ENCODE data around the gene ATP9A.

ATP9A gene

DNA sequence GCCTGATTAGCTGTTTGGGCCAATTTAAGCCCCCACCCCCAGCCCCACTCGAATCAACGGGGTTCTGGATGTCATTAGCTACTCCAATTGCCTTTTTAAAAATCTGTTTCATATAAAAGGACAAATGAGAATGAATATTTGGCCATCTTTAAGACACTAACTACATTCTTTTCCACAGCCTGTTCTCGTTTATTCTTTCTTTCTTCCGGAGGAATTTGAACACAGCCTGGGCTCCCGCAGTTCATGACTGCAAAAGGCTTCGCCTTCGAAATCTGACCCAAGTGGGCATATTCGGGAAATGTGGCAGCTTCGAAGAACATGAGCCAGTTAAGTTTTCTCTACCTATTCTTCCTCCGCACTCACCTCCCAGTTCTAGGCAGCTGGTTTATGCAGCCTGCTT, 176.3 kb downstream of the ATP9A start:
- Histone ChIP-seq H2BK5ac (ENCODE audit: low read depth, low read length, poor library complexity) (no peak overlapping the region), H3K79me2 (ENCODE audit: control insufficient read depth, insufficient read depth, low read length, poor library complexity) (no peaks in the 10 kb centered on the region), H3K36me3 (ENCODE audit: control insufficient read depth in 1 of 2, insufficient read depth in 2 of 2, low read length in 2 of 2) (no peaks in the 10 kb centered on the region), H4K91ac (ENCODE audit: low read depth, low read length) (no peak overlapping the region), H4K12ac (ENCODE audit: low read depth, low read length) (no peak overlapping the region), H3K79me1 (ENCODE audit: low read length) (peaks cover 4% of the 10 kb centered on the region), H3K4me3 (ENCODE audit: low read depth, low read length) (no peak overlapping the region), H3K9me3 (ENCODE audit: insufficient read depth, low read depth, low read length) (no peaks in the 10 kb centered on the region), H4K8ac (ENCODE audit: low read depth, low read length) (no peak overlapping the region), H3K27ac (ENCODE audit: low read depth, low read length) (no peak overlapping the region), H2AK5ac (ENCODE audit: low read length) (no peak overlapping the region), H3K4me1 (ENCODE audit: control insufficient read depth in 1 of 2, insufficient read depth in 2 of 2, low read length in 2 of 2) (peaks cover 0 to 4% of the 10 kb centered on the region in 2 experiments), H3K18ac (ENCODE audit: low read length) (no peak overlapping the region), H2AFZ (ENCODE audit: insufficient read depth, low read length, poor library complexity) (no peak overlapping the region), H2BK120ac (ENCODE audit: insufficient read depth, low read length, poor library complexity) (no peak overlapping the region), H3K4ac (ENCODE audit: low read depth, low read length) (no peak overlapping the region), H3K27me3 (ENCODE audit: insufficient read depth, low read length) (no peaks in the 10 kb centered on the region), H3K14ac (ENCODE audit: low read length) (no peak overlapping the region), H3K4me2 (ENCODE audit: low read length) (no peak overlapping the region), H2BK12ac (ENCODE audit: low read length) (no peak overlapping the region), H3K23ac (ENCODE audit: low read length) (no peak overlapping the region), H3K9ac (ENCODE audit: low read length) (no peak overlapping the region)
- WGBS (ENCODE audit: extremely low coverage, insufficient coverage, insufficient read length), result no CpG with 5 or more reads among the region's 10 CpGs
- no peak for DNase-seq

DNA sequence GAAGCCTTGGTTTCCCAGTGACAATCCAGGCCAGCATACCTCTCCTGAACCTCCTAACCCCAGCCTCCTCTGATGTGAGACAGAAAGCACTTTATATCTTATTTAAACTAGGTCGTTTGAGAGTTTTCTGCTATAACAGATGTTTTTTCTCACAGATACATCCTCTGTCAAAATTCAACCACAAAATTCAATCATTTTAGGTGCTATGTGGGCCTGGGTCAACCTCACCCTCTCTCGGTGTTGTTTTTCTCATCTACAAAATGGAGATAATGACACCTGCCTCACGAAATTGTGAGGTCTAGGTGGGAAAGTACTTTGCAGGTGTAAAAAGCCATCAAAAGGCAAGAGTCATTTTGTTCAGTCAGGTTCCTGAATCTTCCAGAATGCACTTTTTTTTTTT, 179.4 kb downstream of the ATP9A start:
- H2BK12ac ChIP-seq (ENCODE audit: low read length), result no peak overlapping the region
- no peak overlapping the region for H3K23ac ChIP-seq (ENCODE audit: low read length)
- no peak overlapping the region for H4K8ac ChIP-seq (ENCODE audit: low read depth, low read length)
- no peaks in the 10 kb centered on the region for H3K27me3 ChIP-seq (ENCODE audit: insufficient read depth, low read length)
- peaks cover 12% of the 10 kb centered on the region for H3K79me1 ChIP-seq (ENCODE audit: low read length)
- no peak overlapping the region for H3K9ac ChIP-seq (ENCODE audit: low read length)
- H2AFZ ChIP-seq (ENCODE audit: insufficient read depth, low read length, poor library complexity), result no peak overlapping the region
- peak overlapping the region; percentile 1 for H4K91ac ChIP-seq (ENCODE audit: low read depth, low read length)
- no peak overlapping the region for H3K4me3 ChIP-seq (ENCODE audit: low read depth, low read length)
- H3K4me1 ChIP-seq (ENCODE audit: control insufficient read depth in 1 of 2, insufficient read depth in 2 of 2, low read length in 2 of 2), result peaks cover 6 to 17% of the 10 kb centered on the region in 2 experiments
- H4K12ac ChIP-seq (ENCODE audit: low read depth, low read length), result no peak overlapping the region
- no peak overlapping the region for H3K4me2 ChIP-seq (ENCODE audit: low read length)
- no peak overlapping the region for H3K14ac ChIP-seq (ENCODE audit: low read length)
- no peaks in the 10 kb centered on the region for H3K36me3 ChIP-seq (ENCODE audit: control insufficient read depth in 1 of 2, insufficient read depth in 2 of 2, low read length in 2 of 2)
- H3K4ac ChIP-seq (ENCODE audit: low read depth, low read length), result no peak overlapping the region
- no peak for DNase-seq
- H2BK120ac ChIP-seq (ENCODE audit: insufficient read depth, low read length, poor library complexity), result no peak overlapping the region
- peak overlapping the region; percentile 4 for H2BK5ac ChIP-seq (ENCODE audit: low read depth, low read length, poor library complexity)
- H3K27ac ChIP-seq (ENCODE audit: low read depth, low read length), result no peak overlapping the region
- no peaks in the 10 kb centered on the region for H3K79me2 ChIP-seq (ENCODE audit: control insufficient read depth, insufficient read depth, low read length, poor library complexity)
- no peaks in the 10 kb centered on the region for H3K9me3 ChIP-seq (ENCODE audit: insufficient read depth, low read depth, low read length)
- no peak overlapping the region for H2AK5ac ChIP-seq (ENCODE audit: low read length)
- WGBS (ENCODE audit: extremely low coverage, insufficient coverage, insufficient read length), result no CpG with 5 or more reads among the region's 3 CpGs
- no peak overlapping the region for H3K18ac ChIP-seq (ENCODE audit: low read length)

DNA sequence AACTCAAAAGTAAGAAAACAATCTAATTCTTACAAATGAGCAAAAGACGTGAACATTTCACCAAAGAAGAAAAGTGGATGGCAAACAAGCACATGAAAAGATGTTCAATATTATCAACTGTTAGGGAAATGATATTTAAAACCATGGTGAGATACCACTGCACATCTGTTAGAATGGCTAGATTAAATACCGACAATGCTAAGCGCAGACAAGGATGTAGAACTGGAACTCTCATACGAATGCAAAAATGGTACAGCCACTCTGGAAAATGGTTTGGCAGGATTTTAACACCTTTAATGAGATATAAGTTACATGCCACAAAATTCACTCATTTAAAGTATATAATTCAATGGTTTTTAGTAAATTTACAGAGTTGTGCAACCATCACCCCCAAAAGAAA, 181.0 kb downstream of the ATP9A start:
- H2BK120ac ChIP-seq (ENCODE audit: insufficient read depth, low read length, poor library complexity), result no peak overlapping the region
- H3K4ac ChIP-seq (ENCODE audit: low read depth, low read length), result no peak overlapping the region
- no peak overlapping the region for H2AK5ac ChIP-seq (ENCODE audit: low read length)
- no peak overlapping the region for H3K9ac ChIP-seq (ENCODE audit: low read length)
- H3K4me1 ChIP-seq (ENCODE audit: control insufficient read depth in 1 of 2, insufficient read depth in 2 of 2, low read length in 2 of 2), result peaks cover 6 to 20% of the 10 kb centered on the region in 2 experiments
- H4K8ac ChIP-seq (ENCODE audit: low read depth, low read length), result no peak overlapping the region
- H3K79me1 ChIP-seq (ENCODE audit: low read length), result peaks cover 16% of the 10 kb centered on the region
- H3K4me2 ChIP-seq (ENCODE audit: low read length), result no peak overlapping the region
- no peak overlapping the region for H4K91ac ChIP-seq (ENCODE audit: low read depth, low read length)
- H3K27ac ChIP-seq (ENCODE audit: low read depth, low read length), result no peak overlapping the region
- no peak overlapping the region for H2BK12ac ChIP-seq (ENCODE audit: low read length)
- no peaks in the 10 kb centered on the region for H3K9me3 ChIP-seq (ENCODE audit: insufficient read depth, low read depth, low read length)
- no peaks in the 10 kb centered on the region for H3K79me2 ChIP-seq (ENCODE audit: control insufficient read depth, insufficient read depth, low read length, poor library complexity)
- no peak for DNase-seq
- H3K27me3 ChIP-seq (ENCODE audit: insufficient read depth, low read length), result no peaks in the 10 kb centered on the region
- no CpG with 5 or more reads among the region's 4 CpGs for WGBS (ENCODE audit: extremely low coverage, insufficient coverage, insufficient read length)
- H4K12ac ChIP-seq (ENCODE audit: low read depth, low read length), result no peak overlapping the region
- no peak overlapping the region for H3K14ac ChIP-seq (ENCODE audit: low read length)
- H2AFZ ChIP-seq (ENCODE audit: insufficient read depth, low read length, poor library complexity), result no peak overlapping the region
- no peak overlapping the region for H3K18ac ChIP-seq (ENCODE audit: low read length)
- H3K23ac ChIP-seq (ENCODE audit: low read length), result no peak overlapping the region
- no peak overlapping the region for H3K4me3 ChIP-seq (ENCODE audit: low read depth, low read length)
- H2BK5ac ChIP-seq (ENCODE audit: low read depth, low read length, poor library complexity), result no peak overlapping the region
- H3K36me3 ChIP-seq (ENCODE audit: control insufficient read depth in 1 of 2, insufficient read depth in 2 of 2, low read length in 2 of 2), result no peaks in the 10 kb centered on the region

DNA sequence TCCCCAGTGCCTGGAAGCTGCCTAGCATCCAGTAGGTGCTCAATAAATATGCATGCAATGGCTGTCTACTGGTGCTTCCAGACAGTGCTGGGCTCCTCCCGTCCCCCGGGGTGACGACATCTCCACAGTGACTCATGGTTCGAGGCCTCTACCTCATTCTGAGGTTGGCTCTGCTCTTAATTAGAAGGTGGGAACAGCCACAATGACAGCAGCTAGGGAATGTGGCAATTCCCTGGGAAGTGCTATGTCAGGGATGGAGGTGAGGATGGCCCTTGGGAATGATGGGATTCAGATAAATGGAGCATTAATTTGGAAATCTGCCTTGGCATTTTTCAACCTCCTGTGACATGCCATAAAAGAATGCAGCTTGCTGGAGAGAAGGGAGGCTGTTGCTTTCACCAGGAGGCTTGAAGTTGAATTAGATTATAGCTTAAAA, 182.2 kb downstream of the ATP9A start:
- H2BK120ac ChIP-seq (ENCODE audit: insufficient read depth, low read length, poor library complexity), result no peak overlapping the region
- H3K4me3 ChIP-seq (ENCODE audit: low read depth, low read length), result no peak overlapping the region
- no peak overlapping the region for H3K4me2 ChIP-seq (ENCODE audit: low read length)
- no peak overlapping the region for H4K8ac ChIP-seq (ENCODE audit: low read depth, low read length)
- H3K9me3 ChIP-seq (ENCODE audit: insufficient read depth, low read depth, low read length), result no peaks in the 10 kb centered on the region
- no peaks in the 10 kb centered on the region for H3K36me3 ChIP-seq (ENCODE audit: control insufficient read depth in 1 of 2, insufficient read depth in 2 of 2, low read length in 2 of 2)
- H4K12ac ChIP-seq (ENCODE audit: low read depth, low read length), result no peak overlapping the region
- H2AK5ac ChIP-seq (ENCODE audit: low read length), result no peak overlapping the region
- no peak overlapping the region for H3K23ac ChIP-seq (ENCODE audit: low read length)
- DNase-seq, result peak; percentile 89 to 90
- H3K27me3 ChIP-seq (ENCODE audit: insufficient read depth, low read length), result no peaks in the 10 kb centered on the region
- peak overlapping the region; percentile 80 for H2BK5ac ChIP-seq (ENCODE audit: low read depth, low read length, poor library complexity)
- H4K91ac ChIP-seq (ENCODE audit: low read depth, low read length), result peak overlapping the region; percentile 33
- peak overlapping the region; percentile 77 for H3K27ac ChIP-seq (ENCODE audit: low read depth, low read length)
- WGBS (ENCODE audit: extremely low coverage, insufficient coverage, insufficient read length), result no CpG with 5 or more reads among the region's 4 CpGs
- peak overlapping the region; percentile 28 for H2BK12ac ChIP-seq (ENCODE audit: low read length)
- no peak overlapping the region for H3K9ac ChIP-seq (ENCODE audit: low read length)
- H3K18ac ChIP-seq (ENCODE audit: low read length), result no peak overlapping the region
- no peak overlapping the region for H3K14ac ChIP-seq (ENCODE audit: low read length)
- peaks cover 6 to 17% of the 10 kb centered on the region in 2 experiments for H3K4me1 ChIP-seq (ENCODE audit: control insufficient read depth in 1 of 2, insufficient read depth in 2 of 2, low read length in 2 of 2)
- peaks cover 16% of the 10 kb centered on the region for H3K79me1 ChIP-seq (ENCODE audit: low read length)
- H2AFZ ChIP-seq (ENCODE audit: insufficient read depth, low read length, poor library complexity), result no peak overlapping the region
- H3K79me2 ChIP-seq (ENCODE audit: control insufficient read depth, insufficient read depth, low read length, poor library complexity), result no peaks in the 10 kb centered on the region
- H3K4ac ChIP-seq (ENCODE audit: low read depth, low read length), result no peak overlapping the region
